ENCODE results near the gene SLC8A2.

- no peak for TF ChIP-seq CTCF (IDR thresholded peaks at IDR 0.05)
- no peak for TF ChIP-seq POLR2A (IDR thresholded peaks at IDR 0.05)
These were observed 9.9 kb upstream of the SLC8A2 start for GRCh38 chr19:47481460-47482052.
